Liver (tissue), 9 donors: ENCODE data around the gene OR6C4. TPM values are rescaled to one million over a fixed set of nuclear protein-coding genes. Genes with fewer than 3 reads are reported as not detected.
"Not testable (repeated sequence)": the region's sequence is repeated elsewhere in the genome, so short reads cannot be mapped to it uniquely, and the experiment has no call there.

Source experiments
- DNase-seq: peaks from one replicate; pipeline ENCODE4 v3.0.0-alpha.2; 2017; ENCODE audit warnings: low spot score
- H3K27ac ChIP-seq, 2 donors: one replicate each; pipeline ENCODE4 v1.7.0; 2013; ENCODE audit warnings: inconsistent platforms in 2 of 2, low read length in 2 of 2, control low read depth in 1 of 2, low read depth in 1 of 2, mild to moderate bottlenecking in 1 of 2
- H3K27me3 ChIP-seq, 4 donors: one replicate each; pipeline versions ENCODE4 v1.6.1 to v1.7.0; 2013; ENCODE audit warnings: low read length in 3 of 4, inconsistent platforms in 1 of 4, mild to moderate bottlenecking in 1 of 4, moderate library complexity in 1 of 4; ENCODE audit not compliant: control insufficient read depth in 4 of 4, insufficient read depth in 4 of 4
- H3K36me3 ChIP-seq, 4 donors: one replicate each; pipeline versions ENCODE4 v1.6.1 to v1.7.0; 2013; ENCODE audit warnings: low read length in 3 of 4, mild to moderate bottlenecking in 3 of 4, low read depth in 1 of 4, moderate library complexity in 1 of 4; ENCODE audit not compliant: control insufficient read depth in 4 of 4, insufficient read depth in 3 of 4
- H3K4me1 ChIP-seq, 4 donors: one replicate each; pipeline versions ENCODE4 v1.6.1 to v1.7.0; 2013; ENCODE audit warnings: low read length in 3 of 4, mild to moderate bottlenecking in 3 of 4, moderate library complexity in 1 of 4; ENCODE audit not compliant: control insufficient read depth in 4 of 4, insufficient read depth in 4 of 4
- H3K4me3 ChIP-seq, 3 donors: one replicate each; pipeline versions ENCODE4 v1.6.1 to v1.7.0; 2013; ENCODE audit warnings: low read length in 3 of 3, control low read depth in 1 of 3, low read depth in 1 of 3, mild to moderate bottlenecking in 1 of 3
- H3K9ac ChIP-seq, 2 donors: one replicate each; pipeline ENCODE4 v1.7.0; 2013; ENCODE audit warnings: low read length in 2 of 2, mild to moderate bottlenecking in 2 of 2, moderate library complexity in 2 of 2, control low read depth in 1 of 2, low read depth in 1 of 2
- H3K9me3 ChIP-seq, 4 donors: one replicate each; pipeline versions ENCODE4 v1.6.1 to v1.7.0; 2013; ENCODE audit warnings: low read length in 3 of 4; ENCODE audit not compliant: control insufficient read depth in 4 of 4
- ATF3 ChIP-seq: IDR thresholded peaks from 2 replicates; pipeline ENCODE4 v1.6.1; 2016; ENCODE audit warnings: antibody characterized with exemption
- CTCF ChIP-seq: fragments of 150-350 bp; IDR thresholded peaks from 2 replicates; pipeline ENCODE4 v1.5.1; 2017; ENCODE audit warnings: improper control_type of control experiment, low read depth, low read length; ENCODE audit not compliant: missing input control
- EGR1 ChIP-seq, 2 donors: IDR thresholded peaks; 2 replicates each; pipeline ENCODE4 v1.6.1; 2016 to 2018; ENCODE audit warnings: antibody characterized with exemption in 2 of 2, low read depth in 2 of 2
- FOXA1 ChIP-seq: IDR thresholded peaks from 2 replicates; pipeline ENCODE4 v1.6.1; 2016; ENCODE audit warnings: antibody characterized with exemption
- FOXA2 ChIP-seq: IDR thresholded peaks from 2 replicates; pipeline ENCODE4 v1.6.1; 2016; ENCODE audit warnings: antibody characterized with exemption
- GABPA ChIP-seq, 2 donors: IDR thresholded peaks in 1 of 2; conservative IDR thresholded peaks in 1 of 2; 2 replicates each; pipeline ENCODE4 v1.6.1; 2016; ENCODE audit warnings: antibody characterized with exemption in 2 of 2, mild to moderate bottlenecking in 1 of 2, moderate library complexity in 1 of 2
- HNF4A ChIP-seq, 2 donors: conservative IDR thresholded peaks; 2 replicates each; pipeline ENCODE4 v1.6.1; 2016; ENCODE audit warnings: antibody characterized with exemption in 2 of 2, mild to moderate bottlenecking in 2 of 2
- HNF4G ChIP-seq: IDR thresholded peaks from 2 replicates; pipeline ENCODE4 v1.6.1; 2016; ENCODE audit warnings: antibody characterized with exemption
- JUND ChIP-seq, 2 donors: IDR thresholded peaks; 2 replicates each; pipeline ENCODE4 v1.6.1; 2016; ENCODE audit warnings: antibody characterized with exemption in 2 of 2
- MAX ChIP-seq: IDR thresholded peaks from 2 replicates; pipeline ENCODE4 v1.6.1; 2016; ENCODE audit warnings: antibody characterized with exemption
- NR2F2 ChIP-seq: IDR thresholded peaks from 2 replicates; pipeline ENCODE4 v1.6.1; 2016; ENCODE audit warnings: antibody characterized with exemption
- RAD21 ChIP-seq, 2 donors: IDR thresholded peaks; 2 replicates each; pipeline ENCODE4 v1.6.1; 2016; ENCODE audit warnings: antibody characterized with exemption in 2 of 2, mild to moderate bottlenecking in 2 of 2
- REST ChIP-seq: IDR thresholded peaks from 2 replicates; pipeline ENCODE4 v1.6.1; 2016; ENCODE audit warnings: antibody characterized with exemption, mild to moderate bottlenecking
- RXRA ChIP-seq, 2 donors: IDR thresholded peaks; 2 replicates each; pipeline ENCODE4 v1.6.1; 2017 to 2018; ENCODE audit warnings: antibody characterized with exemption in 2 of 2, mild to moderate bottlenecking in 1 of 2
- SP1 ChIP-seq: IDR thresholded peaks from 2 replicates; pipeline ENCODE4 v1.6.1; 2018; ENCODE audit warnings: antibody characterized with exemption, mild to moderate bottlenecking
- TAF1 ChIP-seq: conservative IDR thresholded peaks from 2 replicates; pipeline ENCODE4 v1.6.1; 2016; ENCODE audit warnings: antibody characterized with exemption, mild to moderate bottlenecking
- YY1 ChIP-seq: IDR thresholded peaks from 2 replicates; pipeline ENCODE4 v1.6.1; 2016; ENCODE audit warnings: antibody characterized with exemption, mild to moderate bottlenecking
- ZBTB33 ChIP-seq: IDR thresholded peaks from 2 replicates; pipeline ENCODE4 v1.6.1; 2016; ENCODE audit warnings: antibody characterized with exemption
- WGBS: extraction: QIAGEN DNeasy Blood & Tissue Kit; methylation state at CpG from one replicate; pipeline ENCODE4 v1.1.7; 2013; 5-methylcytosine and 5-hydroxymethylcytosine counted together
- polyA plus RNA-seq, 2 donors: library from polyadenylated mRNA; stranded (reverse) in 1 of 2; unstranded in 1 of 2; fragments of 200-250 nt in 1 of 2; fragments of >200 nt in 1 of 2; fragmentation: Nextera tagmentation in 1 of 2; extraction: Ambion mirVana in 1 of 2; gene quantifications; one replicate each; pipeline versions ENCODE4 v1.2.1 to v1.2.3, GENCODE V29; 2013 to 2015
- total RNA-seq, 2 donors: library from RNA; depleted of rRNA; stranded (reverse); fragments of >200 nt; gene quantifications; one replicate each; pipeline ENCODE4 v1.2.3, GENCODE V29; 2014
- donor health status: healthy.
- donor health status: healthy.
- donor health status: healthy.
- donor health status: healthy.
- donor health status: healthy.

OR6C4 gene
- total and polyA plus RNA-seq, 4 donors, result not detected

- TF ChIP-seq MAX (no peak), TAF1 (no peak), SP1 (no peak), FOXA1 (no peak), YY1 (no peak), NR2F2 (no peak), GABPA (IDR thresholded peaks at IDR 0.05 in 1 of 2, conservative IDR thresholded peaks at IDR 0.05 in 1 of 2) (no peak), ATF3 (no peak), FOXA2 (no peak), RXRA (IDR thresholded peaks at IDR 0.05) (no peak), JUND (IDR thresholded peaks at IDR 0.05) (no peak), HNF4G (no peak)
Observed at GRCh38 chr12:55516391-55516790, 33.0 kb upstream of the OR6C4 start (continued).

GRCh38 chr12:55548235-55548634 is 1.2 kb upstream of the OR6C4 start:
- DNase-seq, H3K27ac ChIP-seq, H3K36me3 ChIP-seq, H3K9ac ChIP-seq, H3K4me1 ChIP-seq, H3K27me3 ChIP-seq, H3K9me3 ChIP-seq, H3K4me3 ChIP-seq: not testable (repeated sequence)
- 59% methylated on average over 2 of the region's 2 CpGs for WGBS

GRCh38 chr12:55548756-55549155 is 646 bp upstream of the OR6C4 start:
- DNase-seq, result no peak
- Histone ChIP-seq H3K27me3 (no peaks in the 10 kb centered on the region), H3K27ac (no peak overlapping the region), H3K4me1 (no peaks in the 10 kb centered on the region), H3K36me3 (no peaks in the 10 kb centered on the region), H3K9ac (no peak overlapping the region), H3K4me3 (no peak overlapping the region), H3K9me3 (no peaks in the 10 kb centered on the region)
- TF ChIP-seq FOXA1 (no peak), HNF4A (conservative IDR thresholded peaks at IDR 0.05) (no peak), HNF4G (no peak), NR2F2 (no peak), JUND (IDR thresholded peaks at IDR 0.05) (no peak), ZBTB33 (no peak), RXRA (IDR thresholded peaks at IDR 0.05) (no peak), GABPA (IDR thresholded peaks at IDR 0.05 in 1 of 2, conservative IDR thresholded peaks at IDR 0.05 in 1 of 2) (no peak), FOXA2 (no peak), RAD21 (IDR thresholded peaks at IDR 0.05) (no peak), EGR1 (IDR thresholded peaks at IDR 0.05; ENCODE audit: low read depth in 2 of 2) (no peak), CTCF (no peak), TAF1 (no peak), SP1 (no peak), MAX (no peak), YY1 (no peak), REST (no peak), ATF3 (no peak)
